ENCODE measurements around the gene RPSA. TPM values are rescaled to one million over a fixed set of nuclear protein-coding genes. Genes with fewer than 3 reads are reported as not detected.

Gene RPSA
- total and polyA plus RNA-seq, 8 donors = 738 to 1,954 (median 1,788) TPM

GRCh38 chr3:39405687-39406367 lies 693 bp upstream of the RPSA start:
- ATAC-seq (no peak), DNase-seq (no peak)
- no peak for TF ChIP-seq CTCF (IDR thresholded peaks at IDR 0.05)
- Histone ChIP-seq H3K4me3 (peak overlapping the region; percentile 61 to 84), H3K9me3 (no peaks in the 10 kb centered on the region), H3K36me3 (peaks cover 0 to 40% of the 10 kb centered on the region in 2 donors), H3K4me1 (peaks cover 9 to 36% of the 10 kb centered on the region in 2 donors), H3K27ac (peak overlapping the region; percentile 40 to 83), H3K27me3 (no peaks in the 10 kb centered on the region)
- intact Hi-C loops (cut with DNase I) = no loop called here

- Histone ChIP-seq H3K27me3 (no peaks in the 10 kb centered on the region), H3K36me3 (peaks cover 0 to 46% of the 10 kb centered on the region in 2 donors), H3K4me1 (peaks cover 9 to 44% of the 10 kb centered on the region in 2 donors), H3K9me3 (no peaks in the 10 kb centered on the region), H3K4me3 (peak overlapping the region; percentile 61 to 84), H3K27ac (peak overlapping the region; percentile 81 to 83)
- intact Hi-C loops (cut with DNase I) = no loop called here
- DNase-seq = no peak
- no peak for TF ChIP-seq CTCF (IDR thresholded peaks at IDR 0.05)
- ATAC-seq = peak; percentile 25
Observed at GRCh38 chr3:39407259-39407629, 724 bp downstream of the RPSA start.

GRCh38 chr3:39407773-39408492 lies 1.4 kb downstream of the RPSA start:
- H3K4me3 ChIP-seq = peak overlapping the region; percentile 61 to 84

GRCh38 chr3:39408493-39409372 lies 2.2 kb downstream of the RPSA start:
- peak overlapping the region in 1 of 2 donors; percentile 61 for H3K4me3 ChIP-seq
- peaks cover 0 to 61% of the 10 kb centered on the region in 2 donors for H3K36me3 ChIP-seq
- ATAC-seq = no peak

More at GRCh38 chr3:39407773-39408492, 1.4 kb downstream of the RPSA start:
- Histone ChIP-seq H3K36me3 (peaks cover 0 to 53% of the 10 kb centered on the region in 2 donors), H3K9me3 (no peaks in the 10 kb centered on the region), H3K4me1 (peaks cover 9 to 44% of the 10 kb centered on the region in 2 donors), H3K27ac (no peak overlapping the region), H3K27me3 (no peaks in the 10 kb centered on the region)
- TF ChIP-seq CTCF (IDR thresholded peaks at IDR 0.05) = no peak
- intact Hi-C loops (cut with DNase I) = no loop called here
- ATAC-seq (no peak), DNase-seq (no peak)

More at GRCh38 chr3:39408493-39409372, 2.2 kb downstream of the RPSA start:
- intact Hi-C loops (cut with DNase I) = no loop called here
- no peaks in the 10 kb centered on the region for H3K27me3 ChIP-seq
- H3K27ac ChIP-seq = no peak overlapping the region
- no peak for TF ChIP-seq CTCF (IDR thresholded peaks at IDR 0.05)
- peaks cover 9 to 44% of the 10 kb centered on the region in 2 donors for H3K4me1 ChIP-seq
- no peaks in the 10 kb centered on the region for H3K9me3 ChIP-seq
- DNase-seq = no peak

Measured in left lung (tissue), 10 donors.